PFSK-1 (cell line): Measurements from ENCODE around the gene CPLX1.

Experiments
- POLR2AphosphoS5 ChIP-seq: IDR thresholded peaks from 2 replicates; pipeline ENCODE4 v1.6.1; 2012; ENCODE audit warnings: low read depth, mild to moderate bottlenecking, control low read depth, low read length, moderate library complexity
- REST ChIP-seq, 2 experiments: IDR thresholded peaks; 2 replicates each; pipeline versions ENCODE4 v1.6.1 to v1.8.0; 2011 to 2012; ENCODE audit warnings: low read depth in 2 of 2, low read length in 2 of 2, control low read depth in 1 of 2, inconsistent platforms in 1 of 2, mild to moderate bottlenecking in 1 of 2, moderate library complexity in 1 of 2; ENCODE audit not compliant: insufficient read depth in 1 of 2

- TF ChIP-seq POLR2AphosphoS5 = no peak
- no peak for TF ChIP-seq REST (IDR thresholded peaks at IDR 0.05; ENCODE audit: insufficient read depth in 1 of 2, low read depth in 2 of 2, low read length in 2 of 2)
These were observed 31.5 kb upstream of the CPLX1 start for GRCh38 chr4:857461-857860.
